Measurements from ENCODE around the gene NR1H2. TPM values are rescaled to one million over a fixed set of nuclear protein-coding genes. Genes with fewer than 3 reads are reported as not detected.
A peak's percentile ranks its signal among the peaks of the same experiment; 100 is the strongest.

Gene NR1H2
- total and polyA plus RNA-seq, 10 of the 15 experiments (the other 5 are each of a cell fraction or from before 2014, with no cell fraction given), result 0.05 to 54.2 (median 35.1) TPM

- TF ChIP-seq, protein P1, sequence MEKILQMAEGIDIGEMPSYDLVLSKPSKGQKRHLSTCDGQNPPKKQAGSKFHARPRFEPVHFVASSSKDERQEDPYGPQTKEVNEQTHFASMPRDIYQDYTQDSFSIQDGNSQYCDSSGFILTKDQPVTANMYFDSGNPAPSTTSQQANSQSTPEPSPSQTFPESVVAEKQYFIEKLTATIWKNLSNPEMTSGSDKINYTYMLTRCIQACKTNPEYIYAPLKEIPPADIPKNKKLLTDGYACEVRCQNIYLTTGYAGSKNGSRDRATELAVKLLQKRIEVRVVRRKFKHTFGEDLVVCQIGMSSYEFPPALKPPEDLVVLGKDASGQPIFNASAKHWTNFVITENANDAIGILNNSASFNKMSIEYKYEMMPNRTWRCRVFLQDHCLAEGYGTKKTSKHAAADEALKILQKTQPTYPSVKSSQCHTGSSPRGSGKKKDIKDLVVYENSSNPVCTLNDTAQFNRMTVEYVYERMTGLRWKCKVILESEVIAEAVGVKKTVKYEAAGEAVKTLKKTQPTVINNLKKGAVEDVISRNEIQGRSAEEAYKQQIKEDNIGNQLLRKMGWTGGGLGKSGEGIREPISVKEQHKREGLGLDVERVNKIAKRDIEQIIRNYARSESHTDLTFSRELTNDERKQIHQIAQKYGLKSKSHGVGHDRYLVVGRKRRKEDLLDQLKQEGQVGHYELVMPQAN (conservative IDR thresholded peaks at IDR 0.05), result no peak; the same call in 1 of the 2 replicates
- TF ChIP-seq, protein P2, sequence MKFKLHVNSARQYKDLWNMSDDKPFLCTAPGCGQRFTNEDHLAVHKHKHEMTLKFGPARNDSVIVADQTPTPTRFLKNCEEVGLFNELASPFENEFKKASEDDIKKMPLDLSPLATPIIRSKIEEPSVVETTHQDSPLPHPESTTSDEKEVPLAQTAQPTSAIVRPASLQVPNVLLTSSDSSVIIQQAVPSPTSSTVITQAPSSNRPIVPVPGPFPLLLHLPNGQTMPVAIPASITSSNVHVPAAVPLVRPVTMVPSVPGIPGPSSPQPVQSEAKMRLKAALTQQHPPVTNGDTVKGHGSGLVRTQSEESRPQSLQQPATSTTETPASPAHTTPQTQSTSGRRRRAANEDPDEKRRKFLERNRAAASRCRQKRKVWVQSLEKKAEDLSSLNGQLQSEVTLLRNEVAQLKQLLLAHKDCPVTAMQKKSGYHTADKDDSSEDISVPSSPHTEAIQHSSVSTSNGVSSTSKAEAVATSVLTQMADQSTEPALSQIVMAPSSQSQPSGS (IDR thresholded peaks at IDR 0.05; ENCODE audit: low read length), result no peak
- TF ChIP-seq IRF3 (IDR thresholded peaks at IDR 0.05), result no peak
- 0 out of 2 replicates have a peak, but pooled peaks have one; percentile 43 for TF ChIP-seq PML (IDR thresholded peaks at IDR 0.05; ENCODE audit: low read length)
- peak; percentile 64 for TF ChIP-seq NBN (IDR thresholded peaks at IDR 0.05)
- TF ChIP-seq YY1 (IDR thresholded peaks at IDR 0.05; ENCODE audit: low read depth, low read length), result 0 out of 2 replicates have a peak, but pooled peaks have one; percentile 11
- TF ChIP-seq, protein P3, sequence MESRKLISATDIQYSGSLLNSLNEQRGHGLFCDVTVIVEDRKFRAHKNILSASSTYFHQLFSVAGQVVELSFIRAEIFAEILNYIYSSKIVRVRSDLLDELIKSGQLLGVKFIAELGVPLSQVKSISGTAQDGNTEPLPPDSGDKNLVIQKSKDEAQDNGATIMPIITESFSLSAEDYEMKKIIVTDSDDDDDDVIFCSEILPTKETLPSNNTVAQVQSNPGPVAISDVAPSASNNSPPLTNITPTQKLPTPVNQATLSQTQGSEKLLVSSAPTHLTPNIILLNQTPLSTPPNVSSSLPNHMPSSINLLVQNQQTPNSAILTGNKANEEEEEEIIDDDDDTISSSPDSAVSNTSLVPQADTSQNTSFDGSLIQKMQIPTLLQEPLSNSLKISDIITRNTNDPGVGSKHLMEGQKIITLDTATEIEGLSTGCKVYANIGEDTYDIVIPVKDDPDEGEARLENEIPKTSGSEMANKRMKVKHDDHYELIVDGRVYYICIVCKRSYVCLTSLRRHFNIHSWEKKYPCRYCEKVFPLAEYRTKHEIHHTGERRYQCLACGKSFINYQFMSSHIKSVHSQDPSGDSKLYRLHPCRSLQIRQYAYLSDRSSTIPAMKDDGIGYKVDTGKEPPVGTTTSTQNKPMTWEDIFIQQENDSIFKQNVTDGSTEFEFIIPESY (IDR thresholded peaks at IDR 0.05), result no peak
- no peak for TF ChIP-seq NFYB (IDR thresholded peaks at IDR 0.05; ENCODE audit: insufficient read depth, low read depth, low read length)
- TF ChIP-seq YBX1 (IDR thresholded peaks at IDR 0.05), result 0 out of 2 replicates have a peak, but pooled peaks have one; percentile 19
- no peak for TF ChIP-seq POLR2A (IDR thresholded peaks at IDR 0.05; ENCODE audit: low read depth, low read length)
- no peak for TF ChIP-seq RAD51 (IDR thresholded peaks at IDR 0.05)
- TF ChIP-seq MTA3 (IDR thresholded peaks at IDR 0.05; ENCODE audit: borderline replicate concordance, low read length), result 0 out of 2 replicates have a peak, but pooled peaks have one; percentile 28
- TF ChIP-seq EGR1 (IDR thresholded peaks at IDR 0.05; ENCODE audit: borderline replicate concordance in 1 of 2, low read depth in 2 of 2, low read length in 2 of 2), result no peak
- no peak for TF ChIP-seq ETV6 (conservative IDR thresholded peaks at IDR 0.05 in 1 of 2, IDR thresholded peaks at IDR 0.05 in 1 of 2; ENCODE audit: borderline replicate concordance in 1 of 2, low read depth in 1 of 2)
- TF ChIP-seq, protein P4, sequence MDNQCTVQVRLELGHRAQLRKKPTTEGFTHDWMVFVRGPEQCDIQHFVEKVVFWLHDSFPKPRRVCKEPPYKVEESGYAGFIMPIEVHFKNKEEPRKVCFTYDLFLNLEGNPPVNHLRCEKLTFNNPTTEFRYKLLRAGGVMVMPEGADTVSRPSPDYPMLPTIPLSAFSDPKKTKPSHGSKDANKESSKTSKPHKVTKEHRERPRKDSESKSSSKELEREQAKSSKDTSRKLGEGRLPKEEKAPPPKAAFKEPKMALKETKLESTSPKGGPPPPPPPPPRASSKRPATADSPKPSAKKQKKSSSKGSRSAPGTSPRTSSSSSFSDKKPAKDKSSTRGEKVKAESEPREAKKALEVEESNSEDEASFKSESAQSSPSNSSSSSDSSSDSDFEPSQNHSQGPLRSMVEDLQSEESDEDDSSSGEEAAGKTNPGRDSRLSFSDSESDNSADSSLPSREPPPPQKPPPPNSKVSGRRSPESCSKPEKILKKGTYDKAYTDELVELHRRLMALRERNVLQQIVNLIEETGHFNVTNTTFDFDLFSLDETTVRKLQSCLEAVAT (IDR thresholded peaks at IDR 0.05), result peak; percentile 91
- TF ChIP-seq NRF1 (conservative IDR thresholded peaks at IDR 0.05; ENCODE audit: low read depth, low read length), result no peak
- TF ChIP-seq BHLHE40 (IDR thresholded peaks at IDR 0.05; ENCODE audit: borderline replicate concordance in 1 of 2, low read depth in 2 of 2, low read length in 1 of 2), result no peak
- peak; percentile 48; the same call in 1 of the 2 replicates for TF ChIP-seq LARP7 (IDR thresholded peaks at IDR 0.05)
- TF ChIP-seq CBFB (IDR thresholded peaks at IDR 0.05; ENCODE audit: low read depth), result no peak
- no peak for TF ChIP-seq BACH1 (IDR thresholded peaks at IDR 0.05; ENCODE audit: borderline replicate concordance)
- no peak for TF ChIP-seq ESRRA (IDR thresholded peaks at IDR 0.05; ENCODE audit: low read length)
Observed at GRCh38 chr19:50419022-50419579, 42.8 kb downstream of the NR1H2 start (continued).

Data from GM12878 (cell line).